ENCODE results near the gene SIK3.

DNA sequence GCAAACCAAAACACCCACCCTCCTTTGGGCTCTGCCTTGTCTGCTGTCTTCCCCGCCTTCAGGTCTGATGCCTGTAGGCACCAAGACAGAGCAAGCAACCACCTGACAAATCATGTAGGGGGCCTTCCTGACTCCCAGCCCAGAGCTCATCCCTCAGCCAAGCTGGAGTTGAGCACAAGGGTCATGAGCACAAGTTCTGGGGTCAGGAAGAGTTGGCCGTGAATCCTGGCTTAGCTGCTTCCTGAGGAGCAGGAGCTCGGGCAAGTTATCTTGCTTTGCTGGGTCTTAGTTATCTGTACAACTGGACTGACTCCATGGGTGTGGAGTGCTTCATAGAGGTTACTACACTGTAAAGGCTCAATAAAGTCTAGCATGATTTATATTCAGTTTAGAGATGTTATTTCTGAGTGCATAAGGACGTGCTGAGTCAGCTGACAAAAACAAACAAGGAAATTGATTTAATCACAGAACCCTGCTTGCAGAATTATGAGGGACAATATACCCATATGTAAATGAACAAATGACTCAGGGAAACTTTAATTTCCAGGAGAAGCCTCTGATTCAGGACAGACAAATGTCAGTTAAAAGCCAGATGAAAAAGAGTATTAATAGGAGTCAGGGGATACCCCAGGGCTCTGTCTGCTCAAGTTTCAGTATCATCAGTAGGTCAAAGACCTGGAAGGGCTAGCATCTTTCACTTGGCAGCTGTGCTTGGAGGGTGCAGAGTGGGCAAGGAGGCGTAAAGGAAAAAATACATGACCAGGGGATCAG is 245.8 kb downstream of the SIK3 start:
- TF ChIP-seq SMC3 (IDR thresholded peaks at IDR 0.05; ENCODE audit: low read depth, low read length) (no peak), RCOR1 (IDR thresholded peaks at IDR 0.05; ENCODE audit: low read length) (no peak), RFX5 (IDR thresholded peaks at IDR 0.05; ENCODE audit: low read length) (no peak), TEAD4 (IDR thresholded peaks at IDR 0.05; ENCODE audit: borderline replicate concordance, insufficient read depth) (no peak), EP300 (IDR thresholded peaks at IDR 0.05; ENCODE audit: borderline replicate concordance in 1 of 2, low read depth in 1 of 2, low read length in 1 of 2) (no peak), TCF12 (IDR thresholded peaks at IDR 0.05) (no peak), MXI1 (IDR thresholded peaks at IDR 0.05; ENCODE audit: low read depth, low read length) (no peak), EZH2phosphoT487 (IDR thresholded peaks at IDR 0.05; ENCODE audit: borderline replicate concordance, low read depth) (no peak), GATA2 (CRISPR knock-in tag; IDR thresholded peaks at IDR 0.05) (no peak), POLR2AphosphoS5 (IDR thresholded peaks at IDR 0.05; ENCODE audit: low read depth, low read length) (no peak)
- TF ChIP-seq, protein P1, sequence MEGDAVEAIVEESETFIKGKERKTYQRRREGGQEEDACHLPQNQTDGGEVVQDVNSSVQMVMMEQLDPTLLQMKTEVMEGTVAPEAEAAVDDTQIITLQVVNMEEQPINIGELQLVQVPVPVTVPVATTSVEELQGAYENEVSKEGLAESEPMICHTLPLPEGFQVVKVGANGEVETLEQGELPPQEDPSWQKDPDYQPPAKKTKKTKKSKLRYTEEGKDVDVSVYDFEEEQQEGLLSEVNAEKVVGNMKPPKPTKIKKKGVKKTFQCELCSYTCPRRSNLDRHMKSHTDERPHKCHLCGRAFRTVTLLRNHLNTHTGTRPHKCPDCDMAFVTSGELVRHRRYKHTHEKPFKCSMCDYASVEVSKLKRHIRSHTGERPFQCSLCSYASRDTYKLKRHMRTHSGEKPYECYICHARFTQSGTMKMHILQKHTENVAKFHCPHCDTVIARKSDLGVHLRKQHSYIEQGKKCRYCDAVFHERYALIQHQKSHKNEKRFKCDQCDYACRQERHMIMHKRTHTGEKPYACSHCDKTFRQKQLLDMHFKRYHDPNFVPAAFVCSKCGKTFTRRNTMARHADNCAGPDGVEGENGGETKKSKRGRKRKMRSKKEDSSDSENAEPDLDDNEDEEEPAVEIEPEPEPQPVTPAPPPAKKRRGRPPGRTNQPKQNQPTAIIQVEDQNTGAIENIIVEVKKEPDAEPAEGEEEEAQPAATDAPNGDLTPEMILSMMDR (IDR thresholded peaks at IDR 0.05) = no peak
- TF ChIP-seq, protein P2, sequence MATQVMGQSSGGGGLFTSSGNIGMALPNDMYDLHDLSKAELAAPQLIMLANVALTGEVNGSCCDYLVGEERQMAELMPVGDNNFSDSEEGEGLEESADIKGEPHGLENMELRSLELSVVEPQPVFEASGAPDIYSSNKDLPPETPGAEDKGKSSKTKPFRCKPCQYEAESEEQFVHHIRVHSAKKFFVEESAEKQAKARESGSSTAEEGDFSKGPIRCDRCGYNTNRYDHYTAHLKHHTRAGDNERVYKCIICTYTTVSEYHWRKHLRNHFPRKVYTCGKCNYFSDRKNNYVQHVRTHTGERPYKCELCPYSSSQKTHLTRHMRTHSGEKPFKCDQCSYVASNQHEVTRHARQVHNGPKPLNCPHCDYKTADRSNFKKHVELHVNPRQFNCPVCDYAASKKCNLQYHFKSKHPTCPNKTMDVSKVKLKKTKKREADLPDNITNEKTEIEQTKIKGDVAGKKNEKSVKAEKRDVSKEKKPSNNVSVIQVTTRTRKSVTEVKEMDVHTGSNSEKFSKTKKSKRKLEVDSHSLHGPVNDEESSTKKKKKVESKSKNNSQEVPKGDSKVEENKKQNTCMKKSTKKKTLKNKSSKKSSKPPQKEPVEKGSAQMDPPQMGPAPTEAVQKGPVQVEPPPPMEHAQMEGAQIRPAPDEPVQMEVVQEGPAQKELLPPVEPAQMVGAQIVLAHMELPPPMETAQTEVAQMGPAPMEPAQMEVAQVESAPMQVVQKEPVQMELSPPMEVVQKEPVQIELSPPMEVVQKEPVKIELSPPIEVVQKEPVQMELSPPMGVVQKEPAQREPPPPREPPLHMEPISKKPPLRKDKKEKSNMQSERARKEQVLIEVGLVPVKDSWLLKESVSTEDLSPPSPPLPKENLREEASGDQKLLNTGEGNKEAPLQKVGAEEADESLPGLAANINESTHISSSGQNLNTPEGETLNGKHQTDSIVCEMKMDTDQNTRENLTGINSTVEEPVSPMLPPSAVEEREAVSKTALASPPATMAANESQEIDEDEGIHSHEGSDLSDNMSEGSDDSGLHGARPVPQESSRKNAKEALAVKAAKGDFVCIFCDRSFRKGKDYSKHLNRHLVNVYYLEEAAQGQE (IDR thresholded peaks at IDR 0.05; ENCODE audit: low read depth, low read length) = no peak
- TF ChIP-seq, protein P3, sequence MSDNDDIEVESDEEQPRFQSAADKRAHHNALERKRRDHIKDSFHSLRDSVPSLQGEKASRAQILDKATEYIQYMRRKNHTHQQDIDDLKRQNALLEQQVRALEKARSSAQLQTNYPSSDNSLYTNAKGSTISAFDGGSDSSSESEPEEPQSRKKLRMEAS (IDR thresholded peaks at IDR 0.05; ENCODE audit: low read depth) = no peak
- TF ChIP-seq, protein P4, sequence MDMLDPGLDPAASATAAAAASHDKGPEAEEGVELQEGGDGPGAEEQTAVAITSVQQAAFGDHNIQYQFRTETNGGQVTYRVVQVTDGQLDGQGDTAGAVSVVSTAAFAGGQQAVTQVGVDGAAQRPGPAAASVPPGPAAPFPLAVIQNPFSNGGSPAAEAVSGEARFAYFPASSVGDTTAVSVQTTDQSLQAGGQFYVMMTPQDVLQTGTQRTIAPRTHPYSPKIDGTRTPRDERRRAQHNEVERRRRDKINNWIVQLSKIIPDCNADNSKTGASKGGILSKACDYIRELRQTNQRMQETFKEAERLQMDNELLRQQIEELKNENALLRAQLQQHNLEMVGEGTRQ (IDR thresholded peaks at IDR 0.05; ENCODE audit: borderline replicate concordance, low read depth, low read length) = no peak
